Cerebellar cortex (tissue), 1 donor: ENCODE measurements around the gene OXCT1.
"Not testable (repeated sequence)": the region's sequence is repeated elsewhere in the genome, so short reads cannot be mapped to it uniquely, and the experiment has no call there.

Experiments
- DNase-seq: peaks from one replicate; pipeline ENCODE4 v3.0.0-alpha.2; 2015; ENCODE audit warnings: low spot score

Gene OXCT1

DNA sequence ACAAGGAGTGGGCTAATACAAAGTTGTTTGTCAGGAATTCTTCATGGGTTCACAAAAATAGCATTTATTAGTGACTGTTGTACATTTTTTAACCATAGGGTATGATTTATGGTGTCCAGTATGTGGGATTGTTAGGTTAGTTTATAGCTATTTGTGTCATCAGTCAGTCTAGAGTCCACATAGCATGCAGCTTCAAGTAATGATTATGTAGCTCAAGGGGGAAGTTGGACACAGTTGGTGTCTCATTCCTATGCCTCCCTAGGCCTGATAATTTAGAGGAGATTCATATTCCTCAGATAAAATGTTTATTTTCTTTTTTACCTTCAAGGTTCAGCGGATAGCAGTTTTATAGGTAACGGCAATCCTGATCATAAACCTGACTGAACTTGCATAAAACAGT is 153.8 kb downstream of the OXCT1 start:
- no peak for DNase-seq

DNA sequence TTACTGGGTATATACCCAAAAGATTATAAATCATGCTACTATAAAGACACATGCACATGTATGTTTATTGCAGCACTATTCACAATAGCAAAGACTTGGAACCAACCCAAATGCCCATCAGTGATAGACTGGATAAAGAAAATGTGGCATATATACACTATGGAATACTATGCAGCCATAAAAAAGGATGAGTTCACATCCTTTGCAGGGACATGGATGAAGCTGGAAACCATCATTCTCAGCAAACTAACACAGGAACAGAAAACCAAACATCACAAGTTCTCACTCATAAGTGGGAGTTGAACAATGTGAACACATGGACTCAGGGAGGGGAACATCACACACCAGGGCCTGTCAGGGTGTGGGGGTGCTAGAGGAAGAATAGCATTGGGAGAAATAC is 155.8 kb downstream of the OXCT1 start:
- not testable (repeated sequence) for DNase-seq

DNA sequence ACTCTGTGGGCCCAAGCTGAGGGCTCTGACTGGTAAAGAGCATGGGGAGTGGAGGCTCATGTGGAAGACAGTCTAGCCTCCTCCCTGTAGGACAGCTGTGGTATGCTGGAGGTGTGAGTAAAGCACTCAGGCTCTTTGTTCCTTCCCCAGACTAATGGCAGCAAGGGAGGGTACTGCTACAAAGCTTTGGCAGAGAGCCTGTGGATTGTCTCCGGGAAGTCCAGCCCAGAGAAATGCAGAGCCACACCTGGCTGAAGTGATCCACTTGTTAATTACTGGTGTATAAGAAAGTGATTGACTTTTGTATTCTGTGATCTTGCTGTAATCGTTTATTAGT is 161.7 kb downstream of the OXCT1 start:
- no peak for DNase-seq

DNA sequence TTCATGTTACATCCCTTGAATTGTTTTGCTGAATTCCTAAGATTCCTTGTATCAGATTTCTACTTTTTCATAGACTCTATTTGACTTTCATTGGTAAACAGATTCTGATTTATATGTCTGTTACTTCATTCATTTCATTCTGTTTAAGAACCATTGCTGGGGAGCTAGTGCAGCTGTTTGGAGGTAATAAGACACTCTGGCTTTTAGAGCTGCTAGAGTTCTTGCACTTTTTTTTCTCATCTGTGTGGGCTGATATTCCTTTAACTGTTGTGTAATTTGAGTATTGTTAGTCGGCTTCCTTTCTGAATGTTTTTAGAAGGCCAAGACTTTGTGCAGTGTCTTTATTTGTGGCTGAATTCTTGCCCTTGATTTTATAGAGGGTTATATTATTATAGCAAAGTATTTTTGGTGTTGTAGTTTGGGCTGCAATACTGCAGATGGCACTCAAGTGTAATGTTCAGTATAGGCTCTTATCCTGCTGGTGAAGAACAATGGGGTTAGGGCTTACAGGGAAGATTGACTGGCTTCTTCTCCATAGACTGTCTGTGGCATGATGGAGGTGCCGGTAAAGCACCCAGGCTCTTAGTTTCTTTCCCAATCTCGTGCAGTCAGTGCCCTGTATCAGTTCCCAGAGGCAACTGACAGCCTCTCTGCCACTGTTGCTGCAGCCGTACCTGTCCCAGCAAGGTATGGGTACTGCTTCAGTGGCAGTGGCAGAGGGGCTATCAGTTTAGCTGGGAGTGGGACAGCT is 162.2 kb downstream of the OXCT1 start:
- no peak for DNase-seq

DNA sequence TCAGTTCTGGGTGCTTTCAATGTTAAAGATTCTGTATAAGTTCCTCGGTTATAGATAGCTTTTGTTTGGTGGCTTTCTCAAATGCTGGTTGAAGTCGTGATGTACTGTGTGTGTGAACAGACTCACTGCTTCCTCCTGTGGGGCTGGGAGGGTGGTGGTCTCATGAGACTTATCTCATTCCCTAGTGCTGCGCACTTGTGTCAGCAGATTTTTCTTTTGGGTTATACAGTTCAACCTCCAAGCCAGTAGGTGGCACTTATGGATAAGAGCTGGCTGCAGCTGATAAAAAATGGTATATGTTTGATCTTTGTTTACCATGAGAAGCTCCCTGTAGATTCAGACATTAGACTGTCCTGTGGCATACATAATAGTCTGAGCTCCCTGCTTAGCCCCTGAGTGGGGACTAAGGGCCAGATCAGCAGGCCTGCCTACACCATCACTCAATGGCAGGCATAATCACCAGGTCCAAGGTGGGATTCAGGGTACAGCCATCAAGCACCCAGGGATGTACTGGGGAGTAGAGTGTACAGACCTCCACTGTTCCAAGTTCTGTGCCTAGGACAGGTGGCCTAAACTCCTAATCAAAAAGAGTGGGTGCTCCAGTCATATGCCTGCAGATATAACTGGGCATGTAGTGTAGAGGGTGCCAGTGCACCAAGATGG is 174.2 kb downstream of the OXCT1 start:
- no peak for DNase-seq

DNA sequence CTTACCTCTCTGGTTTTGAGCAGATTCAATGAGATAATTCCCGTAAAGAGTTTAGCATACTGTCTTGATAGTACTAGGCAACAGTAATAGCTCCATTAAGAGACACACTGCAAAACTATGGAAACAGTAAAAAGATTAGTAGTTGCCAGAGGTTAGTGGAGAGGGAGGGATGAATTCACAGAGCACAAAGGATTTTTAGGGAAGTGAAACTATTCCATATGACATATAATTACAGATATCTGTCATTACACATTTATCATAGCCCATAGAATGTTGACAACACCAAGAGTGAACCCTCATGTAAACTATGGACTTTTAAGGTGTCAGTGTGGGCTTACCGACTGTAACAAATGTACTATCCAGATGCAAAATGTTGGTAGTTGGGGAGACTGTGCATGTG is 183.5 kb downstream of the OXCT1 start:
- no peak for DNase-seq

DNA sequence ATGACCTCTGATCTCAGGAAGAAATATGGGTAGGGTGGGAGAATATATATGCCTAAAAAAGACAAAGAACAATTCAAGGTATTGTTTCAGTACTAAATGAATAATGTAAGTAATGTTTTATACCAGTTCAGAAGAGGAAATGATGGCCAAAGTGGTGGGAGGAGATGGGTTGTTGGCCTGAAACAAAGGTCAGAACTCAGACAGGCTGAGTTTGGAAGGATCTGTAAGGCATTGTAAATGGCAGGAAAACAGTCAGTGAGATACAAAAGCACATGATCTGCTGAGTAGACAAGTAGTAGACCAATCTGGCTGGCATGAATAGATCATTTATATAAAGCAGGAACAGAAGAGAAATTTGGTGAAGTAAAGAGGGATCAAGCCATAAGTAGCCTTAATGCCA is 184.0 kb downstream of the OXCT1 start:
- DNase-seq, result no peak

DNA sequence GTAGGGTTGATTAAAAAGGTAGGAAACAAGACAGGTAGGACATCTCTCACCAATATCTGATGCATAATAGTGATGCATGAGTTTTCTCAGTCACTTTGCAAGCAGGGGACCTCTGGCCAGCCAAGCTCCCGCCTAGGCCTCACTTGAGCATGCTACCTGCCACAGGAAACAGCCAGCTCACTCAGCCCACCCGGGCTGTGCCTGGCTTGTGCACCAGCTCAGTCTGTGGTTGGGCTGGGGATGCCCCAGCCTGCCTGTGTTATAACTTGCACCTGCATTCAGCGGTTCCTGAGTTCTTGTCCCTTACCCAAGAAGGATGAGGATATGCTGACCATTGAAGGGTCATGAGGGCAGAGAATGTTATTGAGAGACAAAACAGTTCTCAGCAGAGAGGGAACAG is 187.0 kb downstream of the OXCT1 start:
- no peak for DNase-seq

DNA sequence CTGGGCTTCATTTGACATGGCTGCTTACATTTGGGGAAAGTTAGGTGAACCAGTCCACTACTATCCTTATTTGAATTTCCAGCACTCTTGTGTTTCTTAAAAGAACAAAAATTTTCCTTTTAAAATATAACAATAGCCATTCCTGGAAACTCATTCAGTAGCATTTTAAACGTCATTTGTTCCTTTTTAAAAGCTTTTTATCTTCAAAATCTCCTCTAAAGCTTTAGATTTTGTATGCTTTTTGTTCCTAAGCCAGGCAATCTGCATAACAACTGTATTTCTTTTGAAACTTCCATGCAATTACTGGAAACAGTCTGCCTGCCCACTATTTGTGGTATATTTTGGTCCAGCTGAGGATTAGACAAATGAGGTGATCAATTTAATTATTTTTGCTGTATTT is 187.6 kb downstream of the OXCT1 start:
- DNase-seq, result no peak

DNA sequence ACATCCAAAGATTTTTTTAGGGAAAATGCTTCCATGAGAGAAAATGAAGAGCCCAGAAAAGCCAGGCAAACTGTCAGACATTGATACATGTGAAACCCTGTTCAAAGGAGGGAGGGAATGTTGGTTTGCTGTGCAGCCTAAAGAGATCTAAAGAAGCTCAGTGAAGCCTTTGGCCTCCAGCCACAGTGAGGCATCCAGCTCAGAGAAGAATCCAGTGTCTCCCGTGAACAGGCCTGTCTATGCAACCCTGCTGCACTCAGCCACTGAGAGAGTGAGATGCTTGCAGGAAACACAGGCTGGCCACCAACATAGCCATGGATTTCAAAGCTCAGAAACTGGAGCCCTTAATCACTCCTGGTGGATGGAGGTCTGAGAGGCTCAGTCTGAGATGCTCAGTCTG is 188.4 kb downstream of the OXCT1 start:
- no peak for DNase-seq
